ENCODE results near the gene LYPD3.

GRCh38 chr19:43467276-43467675 is 1.9 kb upstream of the LYPD3 start:
- TF ChIP-seq CTCF (IDR thresholded peaks at IDR 0.05): no peak
- no peak for TF ChIP-seq POLR2A (IDR thresholded peaks at IDR 0.05)
- TF ChIP-seq POLR2AphosphoS5 (IDR thresholded peaks at IDR 0.05): no peak

Measured in prostate gland (tissue), 2 donors.